ENCODE measurements around the gene OR10G7.

- TF ChIP-seq CTCF (IDR thresholded peaks at IDR 0.05; ENCODE audit: poor library complexity, severe bottlenecking) (no peak), EZH2 (IDR thresholded peaks at IDR 0.05; ENCODE audit: borderline replicate concordance, insufficient read depth, low read length, poor library complexity, severe bottlenecking) (no peak), RAD21 (conservative IDR thresholded peaks at IDR 0.05) (no peak)
These were observed 34.9 kb upstream of the OR10G7 start for GRCh38 chr11:124075841-124076651.
